ENCODE results near the gene POLR2M. TPM values are rescaled to one million over a fixed set of nuclear protein-coding genes. Genes with fewer than 3 reads are reported as not detected.

The POLR2M gene
- total and polyA plus RNA-seq, 10 of the 15 experiments (the other 5 are each of a cell fraction or from before 2014, with no cell fraction given) = 5.8 to 364 (median 23.7) TPM

DNA sequence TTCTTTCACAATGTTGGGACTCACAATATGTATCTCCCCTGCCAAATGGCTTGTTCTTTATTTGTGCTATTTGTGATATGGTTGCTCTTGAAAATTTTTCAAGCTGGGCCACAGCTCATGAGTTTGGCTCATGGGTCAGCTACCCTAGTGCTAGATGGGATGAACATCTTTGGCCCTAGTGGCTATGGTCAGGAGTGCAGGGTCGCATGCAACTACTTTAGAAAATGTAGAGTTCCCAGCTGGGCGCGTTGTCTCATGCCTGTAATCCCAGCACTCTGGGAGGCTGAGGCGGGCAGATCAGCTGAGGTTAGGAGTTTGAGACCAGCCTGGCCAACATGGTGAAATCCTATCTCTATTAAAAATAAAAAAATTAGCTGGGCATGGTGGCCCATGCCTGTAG, 55.8 kb downstream of the POLR2M start:
- peaks cover 0 to 6% of the 10 kb centered on the region in 2 experiments; a peak in 2 of 4 replicates for H3K27me3 ChIP-seq (replicated peaks in 1 of 2; ENCODE audit: control insufficient read depth in 2 of 2, insufficient read depth in 2 of 2, low read length in 1 of 2)
- no peaks in the 10 kb centered on the region for H3K36me3 ChIP-seq (ENCODE audit: control insufficient read depth in 2 of 2, insufficient read depth in 2 of 2, low read length in 1 of 2)
- POLR2A ChIA-PET = no interaction called here
- SMC1A ChIA-PET (ENCODE audit: uncharacterized antibody, unreplicated experiment) = no interaction called here
- intact Hi-C loops (cut with micrococcal nuclease; ENCODE audit: unreplicated experiment) = no loop called here
- no peak overlapping the region for H3K4me3 ChIP-seq
- BruUV-seq (replicated peaks) = no TSS peak
- CTCF ChIA-PET = no interaction called here
- ATAC-seq = no peak
- H3K9me3 ChIP-seq (replicated peaks; ENCODE audit: control insufficient read depth, insufficient read depth, low read length) = no peaks in the 10 kb centered on the region
- no peaks in the 10 kb centered on the region for H4K20me1 ChIP-seq (ENCODE audit: control insufficient read depth, insufficient read depth)
- H3K4me1 ChIP-seq (ENCODE audit: control insufficient read depth, insufficient read depth, low read length) = no peaks in the 10 kb centered on the region
- no peak overlapping the region for H2AFZ ChIP-seq (ENCODE audit: control insufficient read depth, low read depth, low read length)
- 35% methylated on average over 4 of the region's 4 CpGs for WGBS (ENCODE audit: insufficient coverage, insufficient replicate concordance, low lambda C conversion rate, missing lambda C conversion rate)
- H3K4me2 ChIP-seq (ENCODE audit: control insufficient read depth, insufficient read depth) = no peak overlapping the region
- no peak for TF ChIP-seq FOXK2 (IDR thresholded peaks at IDR 0.05)
- TF ChIP-seq, protein P1, sequence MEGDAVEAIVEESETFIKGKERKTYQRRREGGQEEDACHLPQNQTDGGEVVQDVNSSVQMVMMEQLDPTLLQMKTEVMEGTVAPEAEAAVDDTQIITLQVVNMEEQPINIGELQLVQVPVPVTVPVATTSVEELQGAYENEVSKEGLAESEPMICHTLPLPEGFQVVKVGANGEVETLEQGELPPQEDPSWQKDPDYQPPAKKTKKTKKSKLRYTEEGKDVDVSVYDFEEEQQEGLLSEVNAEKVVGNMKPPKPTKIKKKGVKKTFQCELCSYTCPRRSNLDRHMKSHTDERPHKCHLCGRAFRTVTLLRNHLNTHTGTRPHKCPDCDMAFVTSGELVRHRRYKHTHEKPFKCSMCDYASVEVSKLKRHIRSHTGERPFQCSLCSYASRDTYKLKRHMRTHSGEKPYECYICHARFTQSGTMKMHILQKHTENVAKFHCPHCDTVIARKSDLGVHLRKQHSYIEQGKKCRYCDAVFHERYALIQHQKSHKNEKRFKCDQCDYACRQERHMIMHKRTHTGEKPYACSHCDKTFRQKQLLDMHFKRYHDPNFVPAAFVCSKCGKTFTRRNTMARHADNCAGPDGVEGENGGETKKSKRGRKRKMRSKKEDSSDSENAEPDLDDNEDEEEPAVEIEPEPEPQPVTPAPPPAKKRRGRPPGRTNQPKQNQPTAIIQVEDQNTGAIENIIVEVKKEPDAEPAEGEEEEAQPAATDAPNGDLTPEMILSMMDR (IDR thresholded peaks at IDR 0.05 in 2 of 3, conservative IDR thresholded peaks at IDR 0.05 in 1 of 3; ENCODE audit: control insufficient read depth in 2 of 3, extremely low read depth in 1 of 3, insufficient read depth in 1 of 3, low read depth in 3 of 3, low read length in 3 of 3) = 0 out of 6 replicates have a peak, but pooled peaks of 1 of the 3 experiments have one; percentile 14
- TF ChIP-seq, protein P2, sequence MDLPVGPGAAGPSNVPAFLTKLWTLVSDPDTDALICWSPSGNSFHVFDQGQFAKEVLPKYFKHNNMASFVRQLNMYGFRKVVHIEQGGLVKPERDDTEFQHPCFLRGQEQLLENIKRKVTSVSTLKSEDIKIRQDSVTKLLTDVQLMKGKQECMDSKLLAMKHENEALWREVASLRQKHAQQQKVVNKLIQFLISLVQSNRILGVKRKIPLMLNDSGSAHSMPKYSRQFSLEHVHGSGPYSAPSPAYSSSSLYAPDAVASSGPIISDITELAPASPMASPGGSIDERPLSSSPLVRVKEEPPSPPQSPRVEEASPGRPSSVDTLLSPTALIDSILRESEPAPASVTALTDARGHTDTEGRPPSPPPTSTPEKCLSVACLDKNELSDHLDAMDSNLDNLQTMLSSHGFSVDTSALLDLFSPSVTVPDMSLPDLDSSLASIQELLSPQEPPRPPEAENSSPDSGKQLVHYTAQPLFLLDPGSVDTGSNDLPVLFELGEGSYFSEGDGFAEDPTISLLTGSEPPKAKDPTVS (IDR thresholded peaks at IDR 0.05; ENCODE audit: low read depth, low read length) = no peak
- TF ChIP-seq CREM (IDR thresholded peaks at IDR 0.05; ENCODE audit: low read depth) = no peak
- no peak for FAIRE-seq
- no peak overlapping the region for H3K9ac ChIP-seq (ENCODE audit: control insufficient read depth, insufficient read depth, low read length)
- no peak overlapping the region for H3K27ac ChIP-seq (ENCODE audit: control insufficient read depth, insufficient read depth)
- DNase-seq (ENCODE audit: low read depth, low spot score) = no peak
- RAD21 ChIA-PET (ENCODE audit: unreplicated experiment) = no interaction called here
- H3K79me2 ChIP-seq (ENCODE audit: control insufficient read depth, insufficient read depth, low read length) = no peaks in the 10 kb centered on the region
- in situ Hi-C loops (cut with MboI) = no loop called here
